ENCODE data around the gene SUGT1.
"Not testable (repeated sequence)": the region's sequence is repeated elsewhere in the genome, so short reads cannot be mapped to it uniquely, and the experiment has no call there.

The SUGT1 gene

GRCh38 chr13:52669677-52670076 is 17.0 kb downstream of the SUGT1 start:
- DNase-seq (ENCODE audit: low read depth): no peak

DNA sequence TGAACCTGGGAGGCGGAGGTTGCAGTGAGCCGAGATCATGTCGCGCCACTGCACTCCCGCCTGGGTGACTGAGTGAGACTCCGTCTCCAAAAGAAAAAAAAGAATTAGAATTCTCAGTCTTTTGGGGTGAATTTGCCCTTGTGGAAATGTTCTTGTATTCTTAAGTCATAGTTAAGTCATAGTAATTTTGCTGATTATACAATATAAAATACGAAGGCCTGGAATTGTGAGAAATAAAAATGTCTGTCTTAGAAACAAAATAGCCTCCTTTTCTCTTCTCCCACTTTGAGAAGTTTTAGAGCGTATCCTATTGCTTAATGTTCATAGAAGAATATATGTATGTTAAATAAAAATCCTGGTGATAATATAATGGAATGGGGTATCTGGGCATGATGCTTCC is 18.1 kb downstream of the SUGT1 start:
- no peak for DNase-seq (ENCODE audit: low read depth)

- no peak for DNase-seq (ENCODE audit: low read depth)
These were observed 20.8 kb downstream of the SUGT1 start for GRCh38 chr13:52673465-52673864.

DNA sequence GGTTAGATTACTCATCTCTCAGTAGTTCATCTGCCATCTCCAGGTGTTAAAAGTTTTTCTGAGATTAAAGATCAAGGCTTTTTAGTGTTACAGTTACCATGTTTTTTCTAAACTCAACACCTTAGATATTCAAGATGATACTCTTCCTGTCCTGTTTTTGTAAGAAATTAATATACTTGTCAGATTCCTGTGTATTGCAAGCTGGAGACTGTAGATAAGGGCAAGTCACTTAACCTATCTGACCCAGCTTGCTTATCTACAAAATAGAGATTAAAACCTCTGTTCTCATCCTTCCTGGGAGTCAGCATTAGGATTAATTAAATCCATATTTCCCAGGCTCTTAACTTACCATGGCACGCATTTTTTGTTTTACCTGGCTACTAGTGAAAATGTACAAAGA is 25.2 kb downstream of the SUGT1 start:
- no peak for DNase-seq (ENCODE audit: low read depth)

DNA sequence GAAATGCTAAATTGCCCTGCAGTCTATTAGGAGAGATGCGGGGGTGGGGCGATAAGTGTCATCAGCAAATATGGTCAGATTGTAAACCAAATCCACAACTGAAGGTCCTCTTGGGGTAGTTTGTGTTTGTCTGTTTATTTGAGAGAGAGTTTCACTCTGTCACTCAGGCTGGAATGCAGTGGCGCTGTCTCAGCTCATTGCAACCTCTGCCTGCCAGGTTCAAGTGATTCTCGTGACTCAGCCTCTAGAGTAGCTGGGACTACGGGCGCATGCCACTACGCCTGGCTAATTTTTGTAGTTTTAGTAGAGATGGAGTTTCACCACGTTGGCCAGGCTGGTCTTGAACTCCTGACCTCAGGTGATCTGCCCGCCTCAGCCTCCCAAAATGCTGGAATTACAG is 33.2 kb downstream of the SUGT1 start:
- not testable (repeated sequence) for DNase-seq (ENCODE audit: low read depth)

- DNase-seq (ENCODE audit: low read depth): no peak
These were observed 33.7 kb downstream of the SUGT1 start for GRCh38 chr13:52686376-52686775.

GRCh38 chr13:52695856-52696255 is 43.2 kb downstream of the SUGT1 start:
- DNase-seq (ENCODE audit: low read depth): no peak

DNA sequence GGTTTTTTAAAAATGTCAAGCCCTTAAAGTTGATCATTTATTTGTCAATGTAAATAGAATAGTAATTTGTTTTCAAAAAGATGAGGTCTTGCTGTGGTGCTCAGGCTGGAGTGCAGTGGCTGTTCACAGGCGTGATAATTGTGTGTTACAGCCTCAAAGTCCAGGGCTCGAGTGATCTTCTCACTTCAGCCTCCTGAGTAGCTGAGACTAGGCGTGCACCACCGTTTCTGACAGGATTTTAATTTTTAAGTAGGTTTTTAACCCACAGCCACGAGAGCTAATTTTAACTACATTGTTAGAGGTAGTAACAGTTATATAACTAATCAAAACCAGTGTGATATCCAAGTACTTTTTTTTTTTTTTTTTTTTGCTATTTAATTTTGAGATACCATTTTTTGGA is 43.9 kb downstream of the SUGT1 start:
- no peak for DNase-seq (ENCODE audit: low read depth)

DNA sequence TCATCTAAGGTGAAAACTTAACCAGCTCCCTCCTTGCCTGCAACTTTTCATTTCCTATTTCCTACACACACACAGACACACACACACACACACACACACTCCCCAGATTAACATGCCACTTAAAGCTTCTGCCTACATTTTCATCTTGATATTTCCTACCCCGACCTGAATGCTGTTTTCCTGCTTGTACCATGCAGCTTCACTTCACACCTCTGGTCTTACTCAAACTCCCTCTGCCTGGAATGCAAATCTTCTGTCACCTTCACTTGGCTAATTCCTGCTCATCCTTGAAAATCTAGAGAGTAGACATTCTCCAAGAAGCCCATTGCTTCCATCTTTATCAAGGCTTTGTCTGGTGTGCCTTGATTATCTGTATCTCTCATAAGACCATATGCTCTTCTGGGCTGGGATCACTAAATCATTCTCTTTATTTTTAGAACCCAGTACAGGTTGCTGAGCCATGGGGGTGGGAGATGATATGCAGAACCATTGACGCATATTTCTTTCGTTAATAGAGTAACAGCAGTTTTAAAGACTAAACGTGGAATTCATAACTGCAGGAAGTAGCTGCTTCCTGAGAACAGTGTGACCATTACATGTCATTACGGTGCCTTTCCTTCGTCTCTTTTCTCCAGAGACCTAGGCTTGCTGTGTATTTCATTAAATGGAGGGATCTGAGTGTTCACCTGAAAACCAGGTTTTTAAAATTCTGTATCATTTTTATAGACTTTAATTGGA is 49.3 kb downstream of the SUGT1 start:
- DNase-seq (ENCODE audit: low read depth): no peak

DNA sequence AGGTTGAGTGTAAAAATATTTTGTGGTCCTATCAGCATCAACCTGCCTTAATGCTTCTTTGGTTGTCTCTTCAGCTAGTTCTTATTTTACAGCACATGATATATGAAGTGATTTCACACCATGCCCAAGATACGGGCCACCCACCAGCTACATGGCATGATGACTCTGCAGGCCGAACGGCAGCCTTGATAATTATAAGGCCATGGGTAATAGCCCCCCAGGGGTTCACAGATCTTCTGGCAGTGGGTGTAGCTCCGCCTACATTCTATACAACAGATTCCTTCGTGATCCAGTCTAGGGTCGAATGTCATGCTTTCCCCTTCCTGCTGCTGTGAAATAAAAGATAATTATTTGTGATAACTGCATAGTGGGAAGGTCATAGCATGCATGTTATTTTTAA is 50.8 kb downstream of the SUGT1 start:
- DNase-seq (ENCODE audit: low read depth): no peak

DNA sequence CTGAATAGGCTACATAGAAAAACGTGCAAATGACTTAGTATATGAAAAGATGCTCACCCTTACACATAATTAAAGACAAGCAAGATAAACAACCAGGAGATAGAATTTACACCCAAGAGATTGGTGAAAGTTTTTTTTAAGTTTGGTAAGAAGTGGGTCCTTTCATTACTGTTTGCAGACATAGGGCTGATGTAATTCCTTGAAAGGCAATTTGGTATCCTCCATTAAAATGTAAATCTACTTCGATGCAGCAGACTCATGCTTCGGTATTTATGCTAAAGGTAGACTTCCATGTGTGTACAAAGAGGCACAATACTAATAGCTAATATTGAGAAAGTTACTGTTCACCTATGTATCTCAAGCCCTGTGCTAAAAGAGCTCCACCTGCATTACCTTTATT is 53.4 kb downstream of the SUGT1 start:
- DNase-seq (ENCODE audit: low read depth): peak; percentile 13

DNA sequence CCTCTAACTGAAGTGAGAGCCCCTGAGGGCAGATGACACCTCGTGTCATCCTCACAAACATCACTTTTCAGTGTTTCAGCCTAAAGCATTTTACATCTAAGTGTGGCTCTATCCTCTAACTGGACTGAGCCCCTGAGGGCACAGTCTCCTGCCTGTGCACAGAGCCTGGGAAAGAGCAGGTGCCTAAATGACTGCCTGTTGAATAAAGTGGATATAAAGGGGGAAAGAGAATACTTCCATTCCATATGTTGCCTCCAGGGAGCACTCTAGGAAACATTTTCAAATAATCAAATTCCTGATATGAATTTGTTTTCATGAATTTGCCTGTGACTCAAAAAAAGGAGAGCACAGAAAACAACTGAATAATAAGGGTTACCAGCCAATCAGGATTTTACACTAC is 54.7 kb downstream of the SUGT1 start:
- DNase-seq (ENCODE audit: low read depth): no peak

DNA sequence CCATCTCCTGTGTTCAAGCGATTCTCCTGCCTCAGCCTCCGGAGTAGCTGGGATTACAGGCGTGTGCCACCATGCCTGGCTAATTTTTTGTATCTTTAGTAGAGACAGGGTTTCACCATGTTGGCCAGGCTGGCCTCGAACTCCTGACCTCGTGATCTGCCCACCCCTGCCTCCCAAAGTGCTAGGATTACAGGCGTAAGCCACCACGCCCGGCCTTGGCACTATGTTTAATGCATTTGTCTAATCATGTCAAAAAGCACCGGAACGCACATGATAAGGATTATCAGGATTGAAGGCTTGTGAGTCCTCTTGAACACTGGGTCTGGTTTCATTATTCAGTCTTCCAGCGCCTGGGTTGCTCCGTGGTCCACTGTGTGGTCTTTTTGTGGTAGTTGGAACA is 55.6 kb downstream of the SUGT1 start:
- DNase-seq (ENCODE audit: low read depth): not testable (repeated sequence)

GRCh38 chr13:52711286-52711685 is 58.6 kb downstream of the SUGT1 start:
- no peak for DNase-seq (ENCODE audit: low read depth)

DNA sequence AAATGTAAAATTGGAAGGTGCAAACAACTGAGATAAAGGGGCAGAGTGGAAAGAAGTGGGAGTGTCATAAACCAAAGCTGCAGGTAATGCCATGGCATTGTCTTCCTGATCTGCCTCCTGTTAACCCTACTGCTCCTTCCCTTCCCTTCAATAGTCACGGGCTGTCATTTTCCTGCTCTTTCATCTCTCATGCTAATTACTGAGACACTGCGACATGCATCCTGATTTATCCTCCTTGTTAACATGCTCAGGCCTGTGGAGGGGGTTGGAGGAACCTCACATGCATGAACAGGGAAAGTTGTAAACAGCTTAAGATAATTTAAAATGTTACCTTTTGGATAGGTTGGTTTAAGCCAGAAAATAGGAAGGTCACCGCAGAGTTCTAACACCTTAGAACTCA is 59.7 kb downstream of the SUGT1 start:
- no peak for DNase-seq (ENCODE audit: low read depth)

- no peak for DNase-seq (ENCODE audit: low read depth)
These were observed 61.3 kb downstream of the SUGT1 start for GRCh38 chr13:52713894-52714293.

DNA sequence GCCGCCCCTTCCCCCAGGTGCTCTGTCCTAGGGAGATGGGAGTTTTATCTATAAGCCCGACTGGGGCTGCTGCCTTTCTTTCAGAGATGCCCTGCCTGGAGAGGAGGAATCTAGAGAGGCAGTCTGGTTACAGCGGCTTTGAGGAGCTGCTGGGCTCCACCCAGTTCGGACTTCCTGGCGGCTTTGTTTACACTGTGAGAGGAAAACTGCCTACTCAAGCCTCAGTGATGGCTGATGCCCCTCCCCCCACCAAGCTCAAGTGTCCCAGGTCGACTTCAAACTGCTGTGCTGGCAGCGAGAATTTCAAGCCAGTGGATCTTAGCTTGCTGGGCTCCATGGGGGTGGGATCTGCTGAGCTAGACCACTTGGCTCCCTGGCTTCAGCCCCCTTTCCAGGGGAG is 68.3 kb downstream of the SUGT1 start:
- DNase-seq (ENCODE audit: low read depth): not testable (repeated sequence)

DNA sequence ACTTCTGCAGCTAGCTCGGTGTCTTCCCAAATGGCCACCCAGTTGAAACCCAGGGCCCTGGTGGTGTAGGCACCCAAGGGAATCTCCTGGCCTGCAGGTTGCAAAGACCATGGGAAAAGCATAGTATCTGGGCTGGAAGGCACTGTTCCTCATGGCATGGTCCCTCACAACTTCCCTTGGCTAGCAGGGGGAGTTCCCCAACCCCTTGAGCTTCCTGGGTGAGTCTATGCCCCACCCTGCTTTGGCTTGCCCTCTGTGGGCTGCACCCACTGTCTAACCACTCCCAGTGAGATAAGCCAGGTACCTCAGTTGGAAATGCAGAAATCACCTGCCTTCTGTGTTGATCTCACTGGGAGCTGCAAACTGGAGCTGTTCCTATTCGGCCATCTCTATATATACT is 68.7 kb downstream of the SUGT1 start:
- not testable (repeated sequence) for DNase-seq (ENCODE audit: low read depth)

- DNase-seq (ENCODE audit: low read depth): no peak
These were observed 70.5 kb downstream of the SUGT1 start for GRCh38 chr13:52723181-52723580.

DNA sequence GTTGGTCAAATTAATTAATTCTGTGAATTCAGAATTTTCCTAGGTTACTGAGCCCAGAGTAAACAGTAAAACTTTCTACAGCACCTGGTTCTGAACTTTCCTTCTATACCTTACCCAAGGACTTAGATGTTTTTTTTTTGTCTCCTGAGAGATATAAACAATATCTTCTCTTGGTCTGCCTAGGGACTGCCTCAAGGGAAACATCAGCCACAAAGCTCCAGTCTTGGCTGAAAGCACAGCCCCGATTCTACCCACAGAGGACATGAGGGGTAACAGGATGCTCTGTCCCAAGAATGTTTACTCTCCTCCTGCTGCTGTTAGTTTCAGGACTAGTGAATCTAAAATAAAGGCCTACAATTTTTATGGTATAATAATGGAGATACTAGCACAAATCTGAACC is 72.7 kb downstream of the SUGT1 start:
- no peak for DNase-seq (ENCODE audit: low read depth)

- DNase-seq (ENCODE audit: low read depth): no peak
These were observed 73.6 kb downstream of the SUGT1 start for GRCh38 chr13:52726258-52726657.

DNA sequence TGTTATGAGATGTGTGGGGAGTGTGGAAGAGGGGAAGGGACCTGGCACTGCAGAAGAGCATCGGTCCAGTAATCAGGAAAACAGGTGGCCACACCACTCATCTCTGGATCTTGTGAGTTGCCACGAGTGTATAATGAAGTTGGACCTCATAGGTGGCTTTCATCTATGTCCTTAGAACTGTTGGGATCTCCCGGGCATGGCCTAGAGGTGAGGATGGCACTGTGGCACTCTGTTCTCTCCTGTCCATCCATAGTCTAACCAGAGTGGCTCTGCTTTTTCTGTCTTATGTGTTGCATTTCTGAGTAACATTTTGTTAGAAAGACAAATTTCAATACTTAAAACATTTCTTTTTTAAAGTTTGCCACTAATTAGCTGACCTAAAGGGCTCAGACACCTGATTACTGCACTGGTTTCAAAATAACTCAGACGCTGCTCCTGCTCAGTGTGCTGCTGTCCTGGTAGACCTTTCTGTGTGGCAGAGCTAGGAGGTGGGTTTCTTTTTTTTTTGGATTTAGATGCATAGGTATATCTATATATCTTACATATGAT is 81.5 kb downstream of the SUGT1 start:
- DNase-seq (ENCODE audit: low read depth): no peak

DNA sequence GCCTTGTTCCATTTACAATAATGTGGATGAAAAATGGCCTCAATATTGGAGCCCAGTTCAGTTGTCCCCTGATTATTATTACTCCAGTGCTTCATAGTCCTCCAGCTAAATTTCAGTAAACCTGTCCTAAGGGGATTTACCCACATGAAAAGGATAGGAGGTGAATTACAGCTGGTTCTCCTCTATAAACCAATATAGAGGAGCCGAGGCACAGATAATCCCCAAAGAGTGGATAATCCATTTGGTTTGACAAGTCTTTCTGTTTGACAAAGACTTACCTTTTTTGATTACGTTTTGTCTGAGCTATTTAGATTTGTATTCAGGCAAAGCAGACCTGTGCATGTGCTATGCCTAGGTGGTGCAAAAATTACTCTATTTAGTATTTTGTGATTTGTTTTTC is 84.3 kb downstream of the SUGT1 start:
- no peak for DNase-seq (ENCODE audit: low read depth)

DNA sequence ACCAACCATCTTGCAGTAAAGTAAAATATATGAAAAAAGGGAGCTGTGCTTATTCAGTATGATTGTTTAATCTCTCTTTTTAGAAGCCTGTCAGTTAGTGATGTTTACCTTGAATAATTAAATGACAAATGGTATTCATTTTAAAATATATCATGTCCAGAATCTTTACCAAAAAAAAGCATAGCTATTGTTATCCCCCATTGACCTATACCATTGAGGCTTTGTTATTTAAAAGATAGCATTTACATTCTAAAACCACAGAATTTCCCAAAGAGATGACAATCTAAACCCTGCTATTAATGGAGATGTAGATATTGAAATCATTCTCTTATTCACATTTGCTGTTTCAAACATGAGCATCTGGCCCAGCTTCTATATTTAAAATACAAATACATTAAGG is 84.8 kb downstream of the SUGT1 start:
- DNase-seq (ENCODE audit: low read depth): no peak
